ENCODE data around the gene ZNF831. TPM values are rescaled to one million over a fixed set of nuclear protein-coding genes. Genes with fewer than 3 reads are reported as not detected.

ZNF831 gene
- total RNA-seq, 1 experiment from 2014 or later, result not detected

DNA sequence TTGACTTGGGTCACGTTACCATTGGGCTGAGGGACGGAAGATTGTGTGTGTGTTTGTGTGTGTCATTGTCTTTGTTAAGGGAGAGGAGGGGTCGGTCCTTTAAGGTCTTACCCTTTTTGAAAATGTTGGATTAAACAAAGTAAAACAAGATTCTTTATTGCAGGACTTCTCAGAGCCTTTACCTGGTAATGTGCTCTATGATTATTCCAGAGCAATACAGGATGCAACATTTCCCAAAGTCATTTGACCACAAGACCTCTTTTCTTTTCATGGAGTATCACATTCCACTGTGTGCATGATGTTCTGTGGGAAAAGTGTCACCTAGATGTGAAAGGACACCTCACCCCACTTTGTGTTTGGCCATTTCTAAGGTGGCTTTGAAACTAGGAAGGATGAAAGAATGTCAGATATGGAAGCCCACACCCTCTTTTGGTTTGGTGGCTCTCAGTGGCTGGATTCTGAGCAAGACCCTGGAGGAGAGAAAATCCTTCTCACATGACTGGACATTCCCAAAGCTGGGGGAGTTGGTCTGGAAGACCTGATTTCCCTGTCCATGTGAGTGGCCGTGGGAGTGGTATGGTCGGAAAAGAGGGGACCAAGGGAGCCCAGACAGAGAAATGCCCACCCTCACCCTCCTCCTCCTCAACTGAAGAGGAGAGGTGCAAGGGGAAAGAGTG, 18.2 kb upstream of the ZNF831 start:
- BruUV-seq (replicated peaks), result no TSS peak
- no peaks in the 10 kb centered on the region for H3K36me3 Mint-ChIP-seq (ENCODE audit: insufficient read depth, unreplicated experiment)
- H3K4me1 Mint-ChIP-seq (ENCODE audit: low read depth, unreplicated experiment), result no peaks in the 10 kb centered on the region
- H3K27me3 Mint-ChIP-seq (ENCODE audit: unreplicated experiment), result peaks cover 85% of the 10 kb centered on the region
- intact Hi-C loops (cut with micrococcal nuclease; ENCODE audit: unreplicated experiment), result no loop called here
- TF ChIP-seq, protein P1, sequence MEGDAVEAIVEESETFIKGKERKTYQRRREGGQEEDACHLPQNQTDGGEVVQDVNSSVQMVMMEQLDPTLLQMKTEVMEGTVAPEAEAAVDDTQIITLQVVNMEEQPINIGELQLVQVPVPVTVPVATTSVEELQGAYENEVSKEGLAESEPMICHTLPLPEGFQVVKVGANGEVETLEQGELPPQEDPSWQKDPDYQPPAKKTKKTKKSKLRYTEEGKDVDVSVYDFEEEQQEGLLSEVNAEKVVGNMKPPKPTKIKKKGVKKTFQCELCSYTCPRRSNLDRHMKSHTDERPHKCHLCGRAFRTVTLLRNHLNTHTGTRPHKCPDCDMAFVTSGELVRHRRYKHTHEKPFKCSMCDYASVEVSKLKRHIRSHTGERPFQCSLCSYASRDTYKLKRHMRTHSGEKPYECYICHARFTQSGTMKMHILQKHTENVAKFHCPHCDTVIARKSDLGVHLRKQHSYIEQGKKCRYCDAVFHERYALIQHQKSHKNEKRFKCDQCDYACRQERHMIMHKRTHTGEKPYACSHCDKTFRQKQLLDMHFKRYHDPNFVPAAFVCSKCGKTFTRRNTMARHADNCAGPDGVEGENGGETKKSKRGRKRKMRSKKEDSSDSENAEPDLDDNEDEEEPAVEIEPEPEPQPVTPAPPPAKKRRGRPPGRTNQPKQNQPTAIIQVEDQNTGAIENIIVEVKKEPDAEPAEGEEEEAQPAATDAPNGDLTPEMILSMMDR (IDR thresholded peaks at IDR 0.05; ENCODE audit: unreplicated experiment), result no peak
- no peak overlapping the region for H3K4me3 Mint-ChIP-seq (ENCODE audit: low read depth, unreplicated experiment)
- DNase-seq, result no peak
- CTCF ChIA-PET, result no interaction called here
- no peak overlapping the region for H3K27ac Mint-ChIP-seq (ENCODE audit: unreplicated experiment)
- H3K9me3 Mint-ChIP-seq (ENCODE audit: low read depth, unreplicated experiment), result no peaks in the 10 kb centered on the region

DNA sequence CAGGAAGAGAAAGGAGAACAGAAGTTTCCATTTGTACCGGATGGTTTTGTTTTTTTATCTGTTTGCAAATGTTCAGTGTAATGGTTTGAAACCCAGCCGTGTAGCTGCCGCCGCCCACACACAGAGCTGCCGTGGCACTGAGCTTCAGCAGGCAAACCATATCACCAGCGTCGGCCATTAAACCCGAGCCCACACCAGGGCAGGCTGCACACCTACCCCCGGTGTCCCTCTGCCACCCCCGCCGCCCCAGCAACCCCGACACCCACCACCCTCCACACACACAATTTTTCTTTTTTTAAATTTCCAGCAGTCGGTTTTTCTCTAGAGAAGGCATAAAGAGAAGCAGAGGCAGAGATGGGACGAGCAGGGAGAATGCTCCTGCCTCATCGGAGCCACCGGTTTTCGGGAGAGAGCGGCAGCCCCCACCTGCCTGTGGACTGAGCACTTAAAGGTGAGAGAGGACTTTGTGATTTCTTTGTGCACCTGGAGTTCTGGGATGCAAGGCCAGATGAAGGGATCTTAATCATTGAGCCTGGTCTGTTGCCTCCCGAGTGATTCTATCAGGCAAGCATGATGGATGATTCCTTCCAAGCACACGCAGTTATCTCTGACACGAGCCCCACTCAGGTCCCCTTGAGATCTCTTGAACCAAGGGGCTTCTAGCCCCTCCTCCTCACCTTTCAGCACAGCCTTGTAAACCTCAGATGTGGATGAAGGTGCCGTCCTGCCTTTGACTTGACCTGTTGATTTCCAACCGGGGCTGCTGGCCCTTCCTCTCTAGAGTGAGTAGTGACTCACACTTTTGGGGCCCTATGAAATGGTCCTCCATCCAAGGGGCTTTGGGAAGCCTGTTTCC, 17.5 kb upstream of the ZNF831 start:
- CTCF ChIA-PET, result no interaction called here
- Mint-ChIP-seq H3K9me3 (ENCODE audit: low read depth, unreplicated experiment) (no peaks in the 10 kb centered on the region), H3K4me1 (ENCODE audit: low read depth, unreplicated experiment) (no peaks in the 10 kb centered on the region), H3K27me3 (ENCODE audit: unreplicated experiment) (peaks cover 93% of the 10 kb centered on the region), H3K36me3 (ENCODE audit: insufficient read depth, unreplicated experiment) (no peaks in the 10 kb centered on the region), H3K27ac (ENCODE audit: unreplicated experiment) (no peak overlapping the region), H3K4me3 (ENCODE audit: low read depth, unreplicated experiment) (no peak overlapping the region)
- BruUV-seq (replicated peaks), result no TSS peak
- TF ChIP-seq, protein P1 (IDR thresholded peaks at IDR 0.05; ENCODE audit: unreplicated experiment), result no peak
- intact Hi-C loops (cut with micrococcal nuclease; ENCODE audit: unreplicated experiment), result no loop called here
- DNase-seq, result no peak

DNA sequence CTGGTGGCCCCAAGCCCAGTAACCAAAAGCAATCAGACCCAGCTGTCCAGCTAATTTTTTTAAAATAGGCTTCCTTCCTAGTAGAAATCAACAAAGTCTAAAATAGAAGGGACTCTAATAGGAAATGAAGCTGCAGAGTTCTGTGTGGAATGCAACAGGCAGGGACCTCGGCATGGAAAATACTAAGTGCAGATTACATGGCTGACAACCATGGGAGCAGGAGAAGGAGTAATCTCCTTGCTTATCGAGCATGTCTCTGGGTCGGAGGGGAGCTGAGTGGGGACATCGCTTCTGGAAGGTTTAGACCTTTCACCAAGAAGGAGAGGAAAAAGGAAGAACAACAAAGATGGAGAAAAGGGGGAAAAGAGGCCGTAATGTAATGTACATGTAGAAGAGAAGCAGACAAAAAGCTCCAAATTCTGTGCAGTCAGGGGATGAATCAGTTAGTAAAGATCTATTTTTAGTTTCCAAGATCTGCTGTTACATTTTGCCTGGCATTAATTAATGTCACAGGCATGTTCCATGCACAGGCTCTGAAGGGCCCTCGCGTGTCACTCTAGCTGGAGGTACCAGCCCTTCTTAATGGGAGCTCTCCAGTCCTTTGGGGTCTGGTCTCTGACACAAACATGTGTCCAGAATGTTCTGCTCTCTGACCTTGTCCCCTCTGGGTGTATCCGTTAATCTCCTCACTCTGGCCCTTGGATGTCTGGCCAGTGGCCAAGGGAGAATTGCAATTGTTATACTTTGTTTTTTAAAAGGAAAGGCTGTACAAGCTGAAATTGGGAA, 16.6 kb upstream of the ZNF831 start:
- intact Hi-C loops (cut with micrococcal nuclease; ENCODE audit: unreplicated experiment), result no loop called here
- no peak for DNase-seq
- H3K36me3 Mint-ChIP-seq (ENCODE audit: insufficient read depth, unreplicated experiment), result no peaks in the 10 kb centered on the region
- CTCF ChIA-PET, result no interaction called here
- no peaks in the 10 kb centered on the region for H3K4me1 Mint-ChIP-seq (ENCODE audit: low read depth, unreplicated experiment)
- no TSS peak for BruUV-seq (replicated peaks)
- H3K27ac Mint-ChIP-seq (ENCODE audit: unreplicated experiment), result no peak overlapping the region
- H3K4me3 Mint-ChIP-seq (ENCODE audit: low read depth, unreplicated experiment), result no peak overlapping the region
- H3K9me3 Mint-ChIP-seq (ENCODE audit: low read depth, unreplicated experiment), result no peaks in the 10 kb centered on the region
- peaks cover 94% of the 10 kb centered on the region for H3K27me3 Mint-ChIP-seq (ENCODE audit: unreplicated experiment)
- TF ChIP-seq, protein P1 (IDR thresholded peaks at IDR 0.05; ENCODE audit: unreplicated experiment), result no peak

DNA sequence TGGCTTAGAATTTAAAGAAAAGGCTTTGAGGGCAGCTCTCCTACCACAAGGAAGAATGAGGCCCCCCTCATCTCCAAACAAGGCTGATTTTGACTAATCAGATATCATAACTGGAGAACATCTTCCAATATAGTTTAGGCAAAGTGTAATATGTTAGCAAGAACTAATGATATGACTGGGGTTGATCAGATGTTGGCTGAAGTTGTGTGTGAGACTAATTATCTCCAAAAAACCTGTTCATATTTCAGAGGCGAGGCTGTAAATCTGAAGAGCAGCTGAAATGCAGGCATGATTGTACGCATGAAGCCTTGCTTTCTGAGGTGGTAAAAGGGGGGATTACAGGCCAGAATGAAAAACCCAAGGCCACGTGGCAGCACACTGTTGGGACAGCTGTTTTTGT, 16.0 kb upstream of the ZNF831 start:
- no peak for DNase-seq
- no peaks in the 10 kb centered on the region for H3K4me1 Mint-ChIP-seq (ENCODE audit: low read depth, unreplicated experiment)
- BruUV-seq (replicated peaks), result no TSS peak
- H3K4me3 Mint-ChIP-seq (ENCODE audit: low read depth, unreplicated experiment), result no peak overlapping the region
- intact Hi-C loops (cut with micrococcal nuclease; ENCODE audit: unreplicated experiment), result no loop called here
- TF ChIP-seq, protein P1 (IDR thresholded peaks at IDR 0.05; ENCODE audit: unreplicated experiment), result no peak
- CTCF ChIA-PET, result no interaction called here
- H3K9me3 Mint-ChIP-seq (ENCODE audit: low read depth, unreplicated experiment), result no peaks in the 10 kb centered on the region
- peaks cover 95% of the 10 kb centered on the region for H3K27me3 Mint-ChIP-seq (ENCODE audit: unreplicated experiment)
- no peaks in the 10 kb centered on the region for H3K36me3 Mint-ChIP-seq (ENCODE audit: insufficient read depth, unreplicated experiment)
- no peak overlapping the region for H3K27ac Mint-ChIP-seq (ENCODE audit: unreplicated experiment)
